ENCODE results near the gene KLK13.

DNA sequence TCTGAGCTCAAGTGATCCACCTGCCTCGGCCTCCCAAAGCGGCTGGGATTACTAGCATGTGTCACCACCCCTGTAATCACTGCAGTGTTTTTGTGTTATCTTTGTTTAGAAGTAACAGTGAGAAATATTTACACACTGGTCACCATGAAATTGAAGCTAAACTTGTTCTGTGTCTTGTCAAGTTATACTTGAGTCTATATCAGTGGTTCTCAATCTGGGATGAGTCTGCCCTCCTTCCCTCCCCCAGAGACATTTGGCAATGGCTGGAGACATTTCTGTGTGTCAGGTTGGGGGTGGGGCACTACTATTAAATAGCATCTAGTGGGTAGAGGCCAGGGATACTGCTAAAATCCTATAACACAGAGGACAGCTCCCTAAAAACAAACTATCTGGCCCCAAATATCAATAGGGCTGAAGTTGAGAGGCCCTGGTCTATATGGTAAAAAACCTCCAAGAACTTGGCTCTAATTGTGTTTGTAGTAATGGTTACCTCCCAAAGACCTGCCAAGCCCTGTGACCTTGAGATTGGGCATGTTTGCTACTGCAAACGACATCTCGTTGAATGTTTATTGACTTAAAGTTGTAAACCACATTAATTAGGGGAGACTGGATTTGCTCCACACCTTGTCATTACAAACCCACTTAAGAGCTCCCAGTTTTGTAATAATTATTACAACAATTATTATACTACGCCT is 36.4 kb upstream of the KLK13 start:
- TF ChIP-seq, protein P1, sequence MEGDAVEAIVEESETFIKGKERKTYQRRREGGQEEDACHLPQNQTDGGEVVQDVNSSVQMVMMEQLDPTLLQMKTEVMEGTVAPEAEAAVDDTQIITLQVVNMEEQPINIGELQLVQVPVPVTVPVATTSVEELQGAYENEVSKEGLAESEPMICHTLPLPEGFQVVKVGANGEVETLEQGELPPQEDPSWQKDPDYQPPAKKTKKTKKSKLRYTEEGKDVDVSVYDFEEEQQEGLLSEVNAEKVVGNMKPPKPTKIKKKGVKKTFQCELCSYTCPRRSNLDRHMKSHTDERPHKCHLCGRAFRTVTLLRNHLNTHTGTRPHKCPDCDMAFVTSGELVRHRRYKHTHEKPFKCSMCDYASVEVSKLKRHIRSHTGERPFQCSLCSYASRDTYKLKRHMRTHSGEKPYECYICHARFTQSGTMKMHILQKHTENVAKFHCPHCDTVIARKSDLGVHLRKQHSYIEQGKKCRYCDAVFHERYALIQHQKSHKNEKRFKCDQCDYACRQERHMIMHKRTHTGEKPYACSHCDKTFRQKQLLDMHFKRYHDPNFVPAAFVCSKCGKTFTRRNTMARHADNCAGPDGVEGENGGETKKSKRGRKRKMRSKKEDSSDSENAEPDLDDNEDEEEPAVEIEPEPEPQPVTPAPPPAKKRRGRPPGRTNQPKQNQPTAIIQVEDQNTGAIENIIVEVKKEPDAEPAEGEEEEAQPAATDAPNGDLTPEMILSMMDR (IDR thresholded peaks at IDR 0.05): no peak
- TF ChIP-seq POLR2AphosphoS5 (IDR thresholded peaks at IDR 0.05): no peak
- no peak for TF ChIP-seq POLR2A (IDR thresholded peaks at IDR 0.05)

Data from suprapubic skin (tissue), 4 donors.